ENCODE results near the gene C17orf113.

- no peak for TF ChIP-seq CTCF (conservative IDR thresholded peaks at IDR 0.05 in 1 of 2, IDR thresholded peaks at IDR 0.05 in 1 of 2; ENCODE audit: low read depth in 1 of 2, low read length in 2 of 2)
- TF ChIP-seq EZH2 (IDR thresholded peaks at IDR 0.05; ENCODE audit: low read length, missing control alignments) = no peak
Observed at GRCh38 chr17:42000413-42001133, 49.8 kb downstream of the C17orf113 start.
